DOHH2 (cell line): ENCODE measurements around the gene SMC6.

Experiments used
- H3F3A ChIP-seq: fragments of 200-600 bp; sonication (generic), shearing (Covaris generic); 2 replicates; pipeline ENCODE4 v1.6.0; 2016; ENCODE audit warnings: antibody characterized with exemption, mild to moderate bottlenecking; ENCODE audit not compliant: control insufficient read depth, insufficient read depth
- H3K27ac ChIP-seq: fragments of 200-600 bp; sonication (generic); 2 replicates; pipeline ENCODE4 v1.5.1; 2014; ENCODE audit warnings: low read depth, mild to moderate bottlenecking, low read length, moderate library complexity
- H3K27me3 ChIP-seq: fragments of 200-600 bp; sonication (generic); 2 replicates; pipeline ENCODE4 v1.6.1; 2014; ENCODE audit warnings: mild to moderate bottlenecking, low read length, mixed read lengths; ENCODE audit not compliant: control insufficient read depth
- H3K36me3 ChIP-seq: fragments of 200-600 bp; sonication (generic); 2 replicates; pipeline ENCODE4 v1.6.1; 2014; ENCODE audit warnings: mild to moderate bottlenecking, low read length, moderate library complexity, mixed read lengths; ENCODE audit not compliant: control insufficient read depth
- H3K4me1 ChIP-seq: fragments of 200-600 bp; sonication (generic); 2 replicates; pipeline ENCODE4 v1.6.1; 2014; ENCODE audit warnings: mild to moderate bottlenecking, low read length, mixed read lengths; ENCODE audit not compliant: control insufficient read depth
- H3K4me2 ChIP-seq: fragments of 200-600 bp; sonication (generic); 2 replicates; pipeline ENCODE4 v1.6.0; 2014; ENCODE audit warnings: mild to moderate bottlenecking, low read length, moderate library complexity
- H3K4me3 ChIP-seq: fragments of 200-600 bp; sonication (generic); 2 replicates; pipeline ENCODE4 v1.5.1; 2014; ENCODE audit warnings: mild to moderate bottlenecking, low read length, mixed read lengths
- H3K79me2 ChIP-seq: fragments of 200-600 bp; sonication (generic); 2 replicates; pipeline ENCODE4 v1.6.1; 2014; ENCODE audit warnings: mild to moderate bottlenecking, low read length, mixed read lengths; ENCODE audit not compliant: control insufficient read depth
- H3K9me2 ChIP-seq: fragments of 200-600 bp; sonication (generic); replicated peaks from 2 replicates; pipeline ENCODE4 v1.6.1; 2014; ENCODE audit warnings: mild to moderate bottlenecking, low read length, mixed read lengths; ENCODE audit not compliant: control insufficient read depth
- H3K9me3 ChIP-seq: fragments of 200-600 bp; sonication (generic); 2 replicates; pipeline ENCODE4 v1.6.1; 2014; ENCODE audit warnings: antibody characterized with exemption, low read length, mixed read lengths; ENCODE audit not compliant: control insufficient read depth, insufficient read depth
- H4K20me1 ChIP-seq: fragments of 200-600 bp; sonication (generic); 2 replicates; pipeline ENCODE4 v1.6.0; 2014; ENCODE audit warnings: low read depth, mild to moderate bottlenecking, antibody characterized with exemption, low read length, moderate library complexity; ENCODE audit not compliant: control insufficient read depth, insufficient read depth
- CTCF ChIP-seq: fragments of 200-600 bp; sonication (generic); IDR thresholded peaks from one replicate; pipeline ENCODE4 v1.5.1; 2014; ENCODE audit warnings: antibody characterized with exemption, mild to moderate bottlenecking, low read depth, low read length; ENCODE audit not compliant: poor library complexity, severe bottlenecking
- EZH2phosphoT487 ChIP-seq: fragments of 200-600 bp; sonication (generic); IDR thresholded peaks from 2 replicates; pipeline ENCODE4 v1.6.1; 2017; ENCODE audit warnings: borderline replicate concordance, mild to moderate bottlenecking, antibody characterized with exemption, low read length, moderate library complexity, mixed read lengths

SMC6 gene

DNA sequence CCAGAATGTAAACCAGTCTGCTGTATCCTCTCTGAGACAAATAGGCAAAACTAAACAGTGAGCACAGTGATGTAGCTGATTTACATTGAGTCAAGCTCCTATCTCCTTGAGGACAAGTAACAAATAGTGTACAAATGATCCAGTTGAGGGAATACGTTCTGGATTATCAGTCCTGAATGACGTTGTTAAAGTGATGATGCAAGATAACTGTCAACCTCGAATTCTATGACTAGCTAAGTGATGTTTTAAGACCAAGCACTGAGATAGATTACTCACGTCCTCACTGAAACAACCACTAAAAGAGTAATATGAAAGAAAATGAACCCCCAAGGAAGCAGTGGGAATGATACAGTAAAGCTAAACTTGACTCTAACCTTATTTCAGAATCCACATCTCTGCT lies 46.8 kb downstream of the SMC6 start:
- H3K9me3 ChIP-seq, result no peaks in the 10 kb centered on the region
- H3F3A ChIP-seq, result no peaks in the 10 kb centered on the region
- TF ChIP-seq CTCF (no peak), EZH2phosphoT487 (no peak)
- H3K4me2 ChIP-seq, result no peak overlapping the region
- peaks cover 72% of the 10 kb centered on the region for H3K36me3 ChIP-seq
- no peaks in the 10 kb centered on the region for H3K79me2 ChIP-seq
- no peaks in the 10 kb centered on the region for H3K27me3 ChIP-seq
- H3K4me3 ChIP-seq, result no peak overlapping the region
- H4K20me1 ChIP-seq, result no peaks in the 10 kb centered on the region
- H3K9me2 ChIP-seq, result no peaks in the 10 kb centered on the region
- H3K4me1 ChIP-seq, result no peaks in the 10 kb centered on the region
- H3K27ac ChIP-seq, result no peak overlapping the region

- no peak overlapping the region for H3K4me3 ChIP-seq
- H3K9me3 ChIP-seq, result no peaks in the 10 kb centered on the region
- no peak overlapping the region for H3K4me2 ChIP-seq
- H4K20me1 ChIP-seq, result no peaks in the 10 kb centered on the region
- H3K79me2 ChIP-seq, result 0 out of 2 replicates have a peak, but pooled peaks cover 3% of the 10 kb centered on the region
- no peaks in the 10 kb centered on the region for H3K9me2 ChIP-seq
- no peaks in the 10 kb centered on the region for H3K4me1 ChIP-seq
- TF ChIP-seq EZH2phosphoT487 (no peak), CTCF (no peak)
- H3K27me3 ChIP-seq, result no peaks in the 10 kb centered on the region
- H3K27ac ChIP-seq, result no peak overlapping the region
- H3K36me3 ChIP-seq, result peaks cover 79% of the 10 kb centered on the region
- no peaks in the 10 kb centered on the region for H3F3A ChIP-seq
Observed at GRCh38 chr2:17690776-17691175, 62.8 kb downstream of the SMC6 start.

GRCh38 chr2:17689010-17689409 lies 64.6 kb downstream of the SMC6 start:
- no peak overlapping the region for H3K4me2 ChIP-seq
- no peak overlapping the region for H3K4me3 ChIP-seq
- no peaks in the 10 kb centered on the region for H4K20me1 ChIP-seq
- TF ChIP-seq EZH2phosphoT487 (no peak), CTCF (no peak)
- H3F3A ChIP-seq, result no peaks in the 10 kb centered on the region
- H3K36me3 ChIP-seq, result peaks cover 75% of the 10 kb centered on the region
- no peak overlapping the region for H3K27ac ChIP-seq
- 0 out of 2 replicates have a peak, but pooled peaks cover 3% of the 10 kb centered on the region for H3K79me2 ChIP-seq
- H3K27me3 ChIP-seq, result no peaks in the 10 kb centered on the region
- H3K9me3 ChIP-seq, result no peaks in the 10 kb centered on the region
- H3K9me2 ChIP-seq, result no peaks in the 10 kb centered on the region
- H3K4me1 ChIP-seq, result no peaks in the 10 kb centered on the region

GRCh38 chr2:17688600-17688999 lies 65.0 kb downstream of the SMC6 start:
- Histone ChIP-seq H3K4me2 (no peak overlapping the region), H3K4me3 (no peak overlapping the region), H4K20me1 (no peaks in the 10 kb centered on the region), H3K9me3 (no peaks in the 10 kb centered on the region), H3K36me3 (peaks cover 75% of the 10 kb centered on the region), H3K27ac (no peak overlapping the region), H3F3A (no peaks in the 10 kb centered on the region), H3K27me3 (no peaks in the 10 kb centered on the region), H3K9me2 (no peaks in the 10 kb centered on the region), H3K4me1 (no peaks in the 10 kb centered on the region), H3K79me2 (0 out of 2 replicates have a peak, but pooled peaks cover 3% of the 10 kb centered on the region)
- no peak for TF ChIP-seq CTCF
